ENCODE data around the gene GBP5.
"Not testable (repeated sequence)": the region's sequence is repeated elsewhere in the genome, so short reads cannot be mapped to it uniquely, and the experiment has no call there.

Gene GBP5

GRCh38 chr1:89309828-89310227 lies 37.2 kb upstream of the GBP5 start:
- Mint-ChIP-seq H3K27ac (no peak overlapping the region), H3K4me3 (no peak overlapping the region), H3K36me3 (ENCODE audit: low read depth) (no peaks in the 10 kb centered on the region), H3K4me1 (peaks cover 14% of the 10 kb centered on the region), H3K9me3 (no peaks in the 10 kb centered on the region), H3K27me3 (ENCODE audit: low read depth) (no peaks in the 10 kb centered on the region)
- TF ChIP-seq CTCF (IDR thresholded peaks at IDR 0.05; ENCODE audit: unreplicated experiment in 3 of 3), result no peak

GRCh38 chr1:89306273-89306672 lies 33.6 kb upstream of the GBP5 start:
- Mint-ChIP-seq H3K4me1 (peaks cover 9% of the 10 kb centered on the region), H3K27ac (no peak overlapping the region), H3K27me3 (ENCODE audit: low read depth) (no peaks in the 10 kb centered on the region), H3K4me3 (no peak overlapping the region), H3K9me3 (no peaks in the 10 kb centered on the region), H3K36me3 (ENCODE audit: low read depth) (no peaks in the 10 kb centered on the region)
- no peak for TF ChIP-seq CTCF (IDR thresholded peaks at IDR 0.05; ENCODE audit: unreplicated experiment in 3 of 3)

DNA sequence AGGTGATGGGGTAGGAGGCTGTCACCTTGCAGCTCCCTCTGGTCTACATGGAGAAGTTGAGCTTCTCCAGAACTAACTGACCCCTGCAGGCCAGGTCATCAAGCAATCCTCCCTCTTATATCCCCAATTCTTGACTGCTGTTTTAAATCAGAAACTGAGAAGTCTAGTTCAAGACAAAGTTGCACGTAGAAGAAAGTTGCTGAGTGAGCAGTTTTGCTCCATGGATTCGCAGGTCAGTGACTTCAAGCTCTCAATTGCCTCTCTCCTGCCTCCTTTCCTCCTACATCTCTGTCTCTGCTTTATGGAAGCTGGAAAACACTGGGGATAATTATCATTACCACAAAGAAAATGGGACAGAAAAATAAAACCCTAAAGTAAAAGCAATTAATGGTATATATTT lies 32.8 kb upstream of the GBP5 start:
- H3K4me3 Mint-ChIP-seq, result no peak overlapping the region
- TF ChIP-seq CTCF (IDR thresholded peaks at IDR 0.05; ENCODE audit: unreplicated experiment in 3 of 3), result no peak
- H3K27ac Mint-ChIP-seq, result no peak overlapping the region
- no peaks in the 10 kb centered on the region for H3K9me3 Mint-ChIP-seq
- H3K4me1 Mint-ChIP-seq, result peaks cover 1% of the 10 kb centered on the region
- no peaks in the 10 kb centered on the region for H3K36me3 Mint-ChIP-seq (ENCODE audit: low read depth)
- no peaks in the 10 kb centered on the region for H3K27me3 Mint-ChIP-seq (ENCODE audit: low read depth)

DNA sequence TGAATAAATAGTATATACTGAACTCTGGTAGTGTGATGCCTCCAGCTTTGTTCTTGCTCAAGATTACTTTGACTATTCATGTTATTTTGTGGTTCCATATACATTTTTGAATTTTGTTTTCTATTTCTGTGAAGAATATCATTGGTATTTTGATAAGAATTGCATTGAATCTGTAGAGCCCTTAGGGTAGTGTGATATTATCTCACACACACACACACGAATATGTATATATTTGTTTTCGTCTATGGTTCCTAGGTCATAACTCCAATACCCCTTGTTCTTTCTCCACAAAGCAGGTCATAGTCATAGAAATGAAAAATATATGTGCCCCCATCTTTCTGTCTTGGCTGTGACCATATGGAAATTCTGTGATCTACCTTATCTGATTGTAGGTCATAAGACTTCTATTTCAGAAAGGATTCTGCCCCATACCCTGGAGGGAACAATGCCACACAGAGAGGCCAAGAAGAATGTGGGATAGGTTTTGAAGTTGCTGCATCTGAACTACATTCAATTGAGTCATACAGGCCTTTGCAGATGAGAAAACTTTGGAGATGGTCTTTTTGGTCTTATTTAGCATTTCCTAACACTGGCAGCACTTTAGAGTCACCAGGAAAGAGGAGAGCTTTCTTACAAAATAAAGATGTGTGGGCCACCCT lies 32.0 kb upstream of the GBP5 start:
- no peak overlapping the region for H3K4me3 Mint-ChIP-seq
- no peak overlapping the region for H3K27ac Mint-ChIP-seq
- H3K27me3 Mint-ChIP-seq (ENCODE audit: low read depth), result no peaks in the 10 kb centered on the region
- no peaks in the 10 kb centered on the region for H3K4me1 Mint-ChIP-seq
- H3K9me3 Mint-ChIP-seq, result no peaks in the 10 kb centered on the region
- H3K36me3 Mint-ChIP-seq (ENCODE audit: low read depth), result no peaks in the 10 kb centered on the region
- TF ChIP-seq CTCF (IDR thresholded peaks at IDR 0.05; ENCODE audit: unreplicated experiment in 3 of 3), result no peak

DNA sequence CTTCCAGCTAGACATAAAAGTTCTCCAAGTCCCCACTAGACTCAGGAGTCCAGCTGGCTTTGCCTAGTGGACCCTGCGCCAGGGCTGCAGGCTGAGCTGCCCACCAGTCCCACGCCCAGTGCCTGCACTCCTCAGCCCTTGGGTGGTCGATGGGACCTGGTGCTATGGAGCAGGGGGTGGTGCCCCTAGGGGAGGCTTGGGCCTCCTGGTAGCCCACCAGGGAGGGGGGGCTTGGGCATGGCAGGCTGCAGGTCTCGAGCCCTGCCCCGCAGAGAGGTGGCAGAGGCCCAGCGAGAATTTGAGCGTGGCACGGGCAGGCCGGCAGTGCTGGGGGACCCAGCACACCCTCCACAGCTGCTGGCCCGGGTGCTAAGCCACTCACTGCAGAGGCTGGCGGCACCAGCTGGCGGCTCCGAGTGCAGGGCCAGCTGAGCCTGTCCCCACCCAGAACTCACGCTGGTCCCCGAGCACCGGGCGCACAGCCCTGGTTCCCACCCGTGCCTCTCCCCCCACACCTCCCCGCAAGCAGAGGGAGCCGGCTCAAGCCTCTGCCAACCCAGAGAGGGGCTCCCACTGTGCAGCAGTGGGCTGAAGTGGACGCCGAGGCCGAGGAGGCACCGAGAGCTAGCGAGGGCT lies 30.2 kb upstream of the GBP5 start:
- Mint-ChIP-seq H3K4me1 (no peaks in the 10 kb centered on the region), H3K9me3 (no peaks in the 10 kb centered on the region), H3K4me3 (no peak overlapping the region), H3K27ac (no peak overlapping the region), H3K27me3 (ENCODE audit: low read depth) (no peaks in the 10 kb centered on the region), H3K36me3 (ENCODE audit: low read depth) (no peaks in the 10 kb centered on the region)
- no peak for TF ChIP-seq CTCF (IDR thresholded peaks at IDR 0.05; ENCODE audit: unreplicated experiment in 3 of 3)

GRCh38 chr1:89299739-89300463 lies 27.2 kb upstream of the GBP5 start:
- not testable (repeated sequence) for H3K27me3 Mint-ChIP-seq (ENCODE audit: low read depth); H3K4me1 Mint-ChIP-seq; H3K36me3 Mint-ChIP-seq (ENCODE audit: low read depth); H3K9me3 Mint-ChIP-seq; H3K27ac Mint-ChIP-seq; H3K4me3 Mint-ChIP-seq

Data from nephron (organoid).